H1 (cell line): ENCODE measurements around the gene CTCF. TPM values are rescaled to one million over a fixed set of nuclear protein-coding genes. Genes with fewer than 3 reads are reported as not detected.

Experiments
- CTCF ChIA-PET: fragments of 300-600 bp; sonication (Branson Sonifier 250); formaldehyde crosslinking; loops from one replicate; lab custom pipeline; 2021; ENCODE audit not compliant: partially characterized antibody; lab: Charles Lee
- POLR2A ChIA-PET: fragments of 300-600 bp; sonication (Branson Sonifier 250); formaldehyde crosslinking; loops from one replicate; lab custom pipeline; 2021; ENCODE audit warnings: inconsistent platforms; ENCODE audit not compliant: partially characterized antibody; lab: Charles Lee
- DNase-seq, 2 experiments: peaks; one replicate each; pipeline versions ENCODE4 v3.0.0 to v3.0.0-alpha.2; 2010 to 2022; ENCODE audit warnings: low spot score in 2 of 2, low read depth in 1 of 2, mixed read lengths in 1 of 2
- FAIRE-seq: peaks from 2 replicates; lab custom pipeline; 2011; peaks lifted over from hg19 to GRCh38; lab: Jason Lieb, UNC
- H2AFZ ChIP-seq: 2 replicates; pipeline ENCODE4 v1.8.1; 2012; ENCODE audit warnings: low read length, inconsistent platforms
- H2AK5ac ChIP-seq: 2 replicates; pipeline ENCODE4 v1.6.1; 2013; ENCODE audit warnings: low read depth, low read length
- H2BK120ac ChIP-seq: replicated peaks from 2 replicates; pipeline ENCODE3; 2013; ENCODE audit warnings: low read depth, low read length, inconsistent platforms
- H2BK12ac ChIP-seq: 2 replicates; pipeline ENCODE4 v1.6.1; 2013; ENCODE audit warnings: low read depth, low read length
- H2BK15ac ChIP-seq: 2 replicates; pipeline ENCODE4 v1.6.1; 2013; ENCODE audit warnings: low read length
- H2BK20ac ChIP-seq: 2 replicates; pipeline ENCODE4 v1.6.1; 2013; ENCODE audit warnings: low read length
- H2BK5ac ChIP-seq: 2 replicates; pipeline ENCODE4 v1.6.1; 2013; ENCODE audit warnings: low read depth, low read length
- H3K14ac ChIP-seq: 2 replicates; pipeline ENCODE4 v1.6.1; 2013; ENCODE audit warnings: inconsistent platforms; ENCODE audit not compliant: insufficient read length
- H3K18ac ChIP-seq: 2 replicates; pipeline ENCODE4 v1.6.1; 2013; ENCODE audit warnings: low read length; ENCODE audit errors: extremely low read depth
- H3K23ac ChIP-seq: 2 replicates; pipeline ENCODE4 v1.6.1; 2013; ENCODE audit warnings: inconsistent platforms; ENCODE audit not compliant: insufficient read length
- H3K23me2 ChIP-seq: 2 replicates; pipeline ENCODE4 v1.6.1; 2013; ENCODE audit warnings: low read depth, low read length
- H3K27ac ChIP-seq: 2 replicates; pipeline ENCODE4 v1.6.1; 2011; ENCODE audit warnings: low read depth, low read length, inconsistent platforms
- H3K27me3 ChIP-seq, 4 experiments: replicated peaks in 1 of 4; 1 replicate in 1 of 4; 2 replicates in 3 of 4; pipeline versions ENCODE4 v1.6.1 to v1.8.1; 2011 to 2013; ENCODE audit warnings: low read length in 3 of 4, mild to moderate bottlenecking in 3 of 4, inconsistent platforms in 2 of 4, mixed read lengths in 2 of 4, moderate library complexity in 1 of 4; ENCODE audit not compliant: control insufficient read depth in 3 of 4, insufficient read depth in 3 of 4; ENCODE audit errors: extremely low read depth in 1 of 4
- H3K36me3 ChIP-seq, 4 experiments: 2 replicates each; pipeline versions ENCODE4 v1.6.1 to v1.8.1; 2011 to 2013; ENCODE audit warnings: mild to moderate bottlenecking in 4 of 4, low read length in 3 of 4, moderate library complexity in 2 of 4, control low read depth in 1 of 4, inconsistent platforms in 1 of 4; ENCODE audit not compliant: insufficient read depth in 4 of 4, control insufficient read depth in 2 of 4
- H3K4ac ChIP-seq: replicated peaks from 2 replicates; pipeline ENCODE3; 2013; ENCODE audit warnings: low read length, low read depth, mixed read lengths, inconsistent platforms; ENCODE audit not compliant: insufficient read length
- H3K4me1 ChIP-seq, 4 experiments: replicated peaks in 1 of 4; 1 replicate in 1 of 4; 2 replicates in 3 of 4; pipeline versions ENCODE4 v1.6.1 to v1.8.1; 2011 to 2013; ENCODE audit warnings: low read length in 3 of 4, inconsistent platforms in 2 of 4, mixed read lengths in 1 of 4; ENCODE audit not compliant: insufficient read depth in 4 of 4, control insufficient read depth in 3 of 4
- H3K4me2 ChIP-seq, 2 experiments: 2 replicates each; pipeline versions ENCODE4 v1.6.1 to v1.8.1; 2011 to 2013; ENCODE audit warnings: low read depth in 2 of 2, low read length in 2 of 2, control low read depth in 1 of 2, inconsistent platforms in 1 of 2, mild to moderate bottlenecking in 1 of 2; ENCODE audit not compliant: insufficient read depth in 1 of 2
- H3K4me3 ChIP-seq, 4 experiments: fragments of 200-600, 300-600 bp in 1 of 4; sonication (generic), shearing (Covaris generic), sonication (Bioruptor Twin) in 1 of 4; 2 replicates each; pipeline versions ENCODE4 v1.5.1 to v1.8.1; 2011 to 2016; ENCODE audit warnings: low read length in 4 of 4, low read depth in 3 of 4, control low read depth in 2 of 4, inconsistent platforms in 2 of 4, mild to moderate bottlenecking in 2 of 4, mixed read lengths in 1 of 4, moderate library complexity in 1 of 4; ENCODE audit not compliant: insufficient read depth in 2 of 4; ENCODE audit errors: extremely low read depth in 1 of 4
- H3K56ac ChIP-seq: replicated peaks from 2 replicates; pipeline ENCODE3; 2013; ENCODE audit warnings: low read depth, mild to moderate bottlenecking, mixed read lengths, low read length, inconsistent platforms; ENCODE audit not compliant: insufficient read length
- H3K79me1 ChIP-seq: 2 replicates; pipeline ENCODE4 v1.6.1; 2013; ENCODE audit warnings: low read depth, low read length, control low read depth
- H3K79me2 ChIP-seq, 2 experiments: 2 replicates each; pipeline versions ENCODE4 v1.6.1 to v1.8.1; 2012 to 2013; ENCODE audit warnings: low read length in 2 of 2, mild to moderate bottlenecking in 2 of 2, inconsistent platforms in 1 of 2; ENCODE audit not compliant: insufficient read depth in 2 of 2, control insufficient read depth in 1 of 2
- H3K9ac ChIP-seq, 4 experiments: replicated peaks in 1 of 4; 1 replicate in 1 of 4; 2 replicates in 3 of 4; pipeline versions ENCODE4 v1.6.1 to v1.8.1; 2011 to 2013; ENCODE audit warnings: low read depth in 3 of 4, low read length in 3 of 4, control low read depth in 2 of 4, mild to moderate bottlenecking in 2 of 4, moderate library complexity in 2 of 4, inconsistent platforms in 1 of 4; ENCODE audit errors: extremely low read depth in 1 of 4
- H3K9me3 ChIP-seq, 2 experiments: 2 replicates each; pipeline versions ENCODE4 v1.6.1 to v1.8.1; 2012 to 2013; ENCODE audit warnings: mild to moderate bottlenecking in 2 of 2, moderate library complexity in 2 of 2, control low read depth in 1 of 2, inconsistent platforms in 1 of 2, low read depth in 1 of 2, low read length in 1 of 2, mixed read lengths in 1 of 2; ENCODE audit not compliant: insufficient read depth in 2 of 2
- H4K20me1 ChIP-seq, 2 experiments: replicated peaks in 1 of 2; 2 replicates each; pipeline versions ENCODE3 to v1.8.1; 2011 to 2013; ENCODE audit warnings: inconsistent platforms in 2 of 2, low read length in 2 of 2, mild to moderate bottlenecking in 1 of 2; ENCODE audit not compliant: insufficient read depth in 2 of 2, control insufficient read depth in 1 of 2
- H4K5ac ChIP-seq: 2 replicates; pipeline ENCODE4 v1.6.1; 2013; ENCODE audit warnings: low read length, low read depth, mixed read lengths, inconsistent platforms; ENCODE audit not compliant: insufficient read length
- H4K8ac ChIP-seq: 2 replicates; pipeline ENCODE4 v1.8.0; 2013; ENCODE audit warnings: mild to moderate bottlenecking, moderate library complexity, low read length, inconsistent platforms; ENCODE audit not compliant: insufficient read depth; ENCODE audit errors: extremely low read depth
- H4K91ac ChIP-seq: replicated peaks from 2 replicates; pipeline ENCODE3; 2013; ENCODE audit warnings: low read length, mixed read lengths, inconsistent platforms; ENCODE audit not compliant: insufficient read length
- BRCA1 ChIP-seq: IDR thresholded peaks from 2 replicates; pipeline ENCODE4 v1.6.1; 2012; ENCODE audit warnings: low read depth, low read length, improper control_type of control experiment
- CBX5 ChIP-seq: fragments of 300-800, 300-1000 bp; sonication (generic); IDR thresholded peaks from 2 replicates; pipeline ENCODE4 v1.7.1; 2016; ENCODE audit warnings: antibody characterized with exemption, low read length, low read depth
- CEBPB ChIP-seq: IDR thresholded peaks from 2 replicates; pipeline ENCODE4 v1.6.1; 2012; ENCODE audit warnings: low read depth, low read length
- EZH2 ChIP-seq: fragments of 200-600 bp; sonication (generic); IDR thresholded peaks from 2 replicates; pipeline ENCODE4 v1.7.1; 2012; ENCODE audit warnings: low read depth, mild to moderate bottlenecking, moderate library complexity, low read length, inconsistent platforms; ENCODE audit not compliant: severe bottlenecking
- JUND ChIP-seq: IDR thresholded peaks from 2 replicates; pipeline ENCODE4 v1.6.1; 2011; ENCODE audit warnings: mild to moderate bottlenecking, improper control_type of control experiment, low read length
- MAFK ChIP-seq: IDR thresholded peaks from 2 replicates; pipeline ENCODE4 v1.6.1; 2012; ENCODE audit warnings: low read depth, mild to moderate bottlenecking, improper control_type of control experiment, low read length
- POLR2A ChIP-seq, 2 experiments: IDR thresholded peaks; 1 replicate in 1 of 2; 2 replicates in 1 of 2; pipeline ENCODE4 v1.6.1; 2011; ENCODE audit warnings: low read depth in 2 of 2, low read length in 2 of 2, mild to moderate bottlenecking in 2 of 2; ENCODE audit errors: control extremely low read depth in 1 of 2
- RNF2 ChIP-seq: fragments of 200-900, 300-1000 bp; sonication (generic); IDR thresholded peaks from 2 replicates; pipeline ENCODE4 v1.7.1; 2016; ENCODE audit warnings: borderline replicate concordance, low read depth, mild to moderate bottlenecking, antibody characterized with exemption, low read length; ENCODE audit not compliant: poor library complexity, severe bottlenecking; ENCODE audit errors: missing control alignments
- SIN3A ChIP-seq, 2 experiments: IDR thresholded peaks in 1 of 2; conservative IDR thresholded peaks in 1 of 2; 2 replicates each; pipeline ENCODE4 v1.6.1; 2011 to 2012; ENCODE audit warnings: low read length in 2 of 2, improper control_type of control experiment in 1 of 2, low read depth in 1 of 2, mild to moderate bottlenecking in 1 of 2
- SP1 ChIP-seq: IDR thresholded peaks from 2 replicates; pipeline ENCODE4 v1.6.1; 2011; ENCODE audit warnings: low read depth, low read length
- TAF1 ChIP-seq: IDR thresholded peaks from 2 replicates; pipeline ENCODE4 v1.6.1; 2011; ENCODE audit warnings: mild to moderate bottlenecking, low read depth, low read length
- WGBS, 2 experiments: shearing (Covaris generic) in 1 of 2; methylation state at CpG; one replicate each; pipeline versions ENCODE4 v1.1.6 to v1.1.7; 2013 to 2015; ENCODE audit warnings: low lambda C conversion rate in 2 of 2, mixed read lengths in 2 of 2, inconsistent platforms in 1 of 2, low coverage in 1 of 2, missing lambda C conversion rate in 1 of 2; ENCODE audit not compliant: insufficient replicate concordance in 2 of 2, insufficient coverage in 1 of 2, insufficient read length in 1 of 2; ENCODE audit errors: extremely low coverage in 1 of 2, missing lambda C conversion rate in 1 of 2; 5-methylcytosine and 5-hydroxymethylcytosine counted together
- polyA plus RNA-seq, 7 experiments: library from polyadenylated mRNA; depleted of rRNA in 3 of 7; stranded (reverse) in 5 of 7; unstranded in 2 of 7; fragments of >200 nt in 5 of 7; fragments of 200-250 nt in 2 of 7; gene quantifications; 1 replicate in 5 of 7; 2 replicates in 1 of 7; 4 replicates in 1 of 7; pipeline versions ENCODE4 v1.2.1 to v1.2.3, GENCODE V29; 2011 to 2013; ENCODE audit warnings: missing spikeins in 2 of 7, mixed read lengths in 2 of 7
- total RNA-seq: library from RNA; stranded (reverse); fragmentation: NEBNext Ultra II Directional; extraction: Animal tissue kit (Norgen Biotek cat#: 25700); gene quantifications from 2 replicates; pipeline ENCODE4 v1.2.1, GENCODE V29; 2021
- TF ChIP-seq, protein P1 (sequence below): IDR thresholded peaks from 2 replicates; pipeline ENCODE4 v1.6.1; 2012; ENCODE audit warnings: inconsistent platforms

Gene CTCF
- total and polyA plus RNA-seq, 2 of the 8 experiments (the other 6 are each of a cell fraction or from before 2014, with no cell fraction given): 32.4 to 66.0 TPM

- Histone ChIP-seq H3K4me2 (no peak overlapping the region), H3K79me1 (no peaks in the 10 kb centered on the region; the same call in 1 of the 2 replicates), H3K56ac (no peak overlapping the region), H3K23ac (no peak overlapping the region), H4K20me1 (peaks cover 3 to 14% of the 10 kb centered on the region in 2 experiments), H3K18ac (no peak overlapping the region), H2AFZ (no peak overlapping the region), H3K27me3 (peaks cover 0 to 13% (median 10%) of the 10 kb centered on the region in 4 experiments; a peak in 4 of 7 replicates), H2BK5ac (no peak overlapping the region), H3K9ac (no peak overlapping the region), H3K23me2 (peaks cover 19% of the 10 kb centered on the region), H3K4me3 (no peak overlapping the region), H2BK15ac (no peak overlapping the region), H2BK120ac (no peak overlapping the region), H2BK20ac (no peak overlapping the region), H3K36me3 (peaks cover 0 to 4% (median 2%) of the 10 kb centered on the region in 4 experiments; a peak in 1 of 8 replicates), H3K4me1 (peaks cover 0 to 11% (median 5%) of the 10 kb centered on the region in 4 experiments; a peak in 5 of 7 replicates), H3K4ac (no peak overlapping the region), H2AK5ac (no peak overlapping the region), H3K79me2 (no peaks in the 10 kb centered on the region), H3K9me3 (no peaks in the 10 kb centered on the region), H3K27ac (no peak overlapping the region), H4K8ac (no peak overlapping the region; the same call in 1 of the 2 replicates), H4K91ac (no peak overlapping the region), H3K14ac (no peak overlapping the region), H2BK12ac (no peak overlapping the region), H4K5ac (no peak overlapping the region)
- ChIA-PET POLR2A (interaction anchor here (0.6 to 1.8 kb wide), 5 partner anchors 94 to 278 kb away, joined by 3 to 4 read pairs (median 3); partner anchors contain the start of gene CTCF), CTCF (interaction anchor here (1.0 to 13.7 kb wide), 4 partner anchors 11 to 142 kb away, joined by 4 to 202 read pairs (median 16); partner anchors contain the start of gene CARMIL2)
- DNase-seq (no peak), FAIRE-seq (no peak)
- 89% methylated on average over 8 of the region's 9 CpGs; no CpG with 5 or more reads in 1 of the 2 experiments for WGBS, 2 experiments
- TF ChIP-seq, protein P1, sequence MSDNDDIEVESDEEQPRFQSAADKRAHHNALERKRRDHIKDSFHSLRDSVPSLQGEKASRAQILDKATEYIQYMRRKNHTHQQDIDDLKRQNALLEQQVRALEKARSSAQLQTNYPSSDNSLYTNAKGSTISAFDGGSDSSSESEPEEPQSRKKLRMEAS: no peak
- TF ChIP-seq JUND: no peak
- TF ChIP-seq CBX5: no peak
- TF ChIP-seq CEBPB: no peak
- TF ChIP-seq TAF1: no peak
- no peak for TF ChIP-seq EZH2
- no peak for TF ChIP-seq RNF2
- TF ChIP-seq POLR2A (IDR thresholded peaks at IDR 0.05; ENCODE audit: control extremely low read depth in 1 of 2, low read depth in 2 of 2, low read length in 2 of 2): no peak
- no peak for TF ChIP-seq MAFK
- TF ChIP-seq SIN3A (conservative IDR thresholded peaks at IDR 0.05 in 1 of 2, IDR thresholded peaks at IDR 0.05 in 1 of 2; ENCODE audit: low read depth in 1 of 2, low read length in 2 of 2): no peak
- no peak for TF ChIP-seq SP1
- TF ChIP-seq BRCA1: no peak
Measured at GRCh38 chr16:67656344-67657016, 94.2 kb downstream of the CTCF start.
